ENCODE measurements around the gene GGACT.

GGACT gene

GRCh38 chr13:100545684-100546061 lies 42.9 kb downstream of the GGACT start:
- no peak for DNase-seq

- no peak for DNase-seq
Observed at GRCh38 chr13:100544866-100545683, 43.5 kb downstream of the GGACT start.

- no peak for DNase-seq
Observed at GRCh38 chr13:100543872-100544602, 44.6 kb downstream of the GGACT start.

- no peak for DNase-seq
Observed at GRCh38 chr13:100542826-100543156, 45.8 kb downstream of the GGACT start.

GRCh38 chr13:100541897-100542825 lies 46.4 kb downstream of the GGACT start:
- DNase-seq: no peak

GRCh38 chr13:100540621-100541020 lies 48.0 kb downstream of the GGACT start:
- DNase-seq: no peak

GRCh38 chr13:100537951-100538462 lies 50.6 kb downstream of the GGACT start:
- DNase-seq: no peak

- DNase-seq: no peak
Observed at GRCh38 chr13:100537486-100537885, 51.1 kb downstream of the GGACT start.

GRCh38 chr13:100536643-100537180 lies 51.9 kb downstream of the GGACT start:
- DNase-seq: no peak

- DNase-seq: no peak
Observed at GRCh38 chr13:100535426-100536135, 53.0 kb downstream of the GGACT start.

GRCh38 chr13:100534911-100535310 lies 53.7 kb downstream of the GGACT start:
- DNase-seq: no peak

GRCh38 chr13:100534147-100534843 lies 54.3 kb downstream of the GGACT start:
- DNase-seq: no peak

- DNase-seq: no peak
Observed at GRCh38 chr13:100533588-100534041, 55.0 kb downstream of the GGACT start.

- no peak for DNase-seq
Observed at GRCh38 chr13:100532836-100533435, 55.7 kb downstream of the GGACT start.

- no peak for DNase-seq
Observed at GRCh38 chr13:100532090-100532766, 56.4 kb downstream of the GGACT start.

- no peak for DNase-seq
Observed at GRCh38 chr13:100530671-100531213, 57.8 kb downstream of the GGACT start.

- no peak for DNase-seq
Observed at GRCh38 chr13:100529666-100530377, 58.8 kb downstream of the GGACT start.

- no peak for DNase-seq
Observed at GRCh38 chr13:100528820-100529219, 59.8 kb downstream of the GGACT start.

GRCh38 chr13:100528353-100528752 lies 60.2 kb downstream of the GGACT start:
- DNase-seq: no peak
